Bronchial epithelial cell (primary cell): ENCODE results near the gene FANCC. TPM values are rescaled to one million over a fixed set of nuclear protein-coding genes. Genes with fewer than 3 reads are reported as not detected.

Experiments
- DNase-seq: peaks from one replicate; pipeline ENCODE4 v3.0.0-alpha.2; 2010; ENCODE audit warnings: low read depth
- FAIRE-seq: peaks from 2 replicates; lab custom pipeline; 2011; peaks lifted over from hg19 to GRCh38; lab: Jason Lieb, UNC
- H3K27me3 ChIP-seq: 2 replicates; pipeline ENCODE4 v1.5.1; 2011; ENCODE audit warnings: low read length; ENCODE audit not compliant: control insufficient read depth, insufficient read depth
- H3K36me3 ChIP-seq: 2 replicates; pipeline ENCODE4 v1.5.1; 2011; ENCODE audit warnings: low read length; ENCODE audit not compliant: control insufficient read depth, insufficient read depth
- H3K4me3 ChIP-seq: 2 replicates; pipeline ENCODE4 v1.5.1; 2011; ENCODE audit warnings: mild to moderate bottlenecking, low read depth, low read length, control low read depth
- total RNA-seq: library from RNA; depleted of rRNA; stranded (reverse); fragments of >200 nt; gene quantifications from 2 replicates; pipeline ENCODE4 v1.2.1, GENCODE V29; 2014
- TF ChIP-seq, protein P1 (sequence below): IDR thresholded peaks from 2 replicates; pipeline ENCODE4 v1.5.1; 2011; ENCODE audit warnings: mild to moderate bottlenecking, moderate library complexity, low read length, control low read depth, inconsistent platforms; ENCODE audit not compliant: insufficient read depth, severe bottlenecking

Gene FANCC
- total RNA-seq, 1 donor from 2014 or later: 3.4 TPM

DNA sequence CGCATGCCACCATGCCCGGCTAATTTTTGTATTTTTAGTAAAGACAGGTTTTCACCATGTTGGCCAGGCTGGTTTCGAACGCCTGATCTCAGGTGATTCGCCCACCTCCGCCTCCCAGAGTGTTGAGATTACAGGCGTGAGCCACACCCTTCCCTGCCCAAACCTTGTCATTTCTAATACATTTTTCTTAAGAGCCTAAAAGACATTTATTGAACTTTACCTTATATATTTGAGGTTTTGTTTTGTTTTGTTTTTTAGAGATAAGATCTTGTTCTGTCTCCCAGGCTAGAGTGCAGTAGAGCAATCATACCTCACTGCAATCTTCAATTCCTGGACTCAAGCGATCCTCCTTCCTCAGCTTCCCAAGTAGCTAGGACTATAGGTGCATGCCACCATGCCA is 39.8 kb upstream of the FANCC start:
- no peaks in the 10 kb centered on the region for H3K36me3 ChIP-seq
- no peak overlapping the region for H3K4me3 ChIP-seq
- FAIRE-seq (no peak), DNase-seq (no peak)
- no peaks in the 10 kb centered on the region for H3K27me3 ChIP-seq
- TF ChIP-seq, protein P1, sequence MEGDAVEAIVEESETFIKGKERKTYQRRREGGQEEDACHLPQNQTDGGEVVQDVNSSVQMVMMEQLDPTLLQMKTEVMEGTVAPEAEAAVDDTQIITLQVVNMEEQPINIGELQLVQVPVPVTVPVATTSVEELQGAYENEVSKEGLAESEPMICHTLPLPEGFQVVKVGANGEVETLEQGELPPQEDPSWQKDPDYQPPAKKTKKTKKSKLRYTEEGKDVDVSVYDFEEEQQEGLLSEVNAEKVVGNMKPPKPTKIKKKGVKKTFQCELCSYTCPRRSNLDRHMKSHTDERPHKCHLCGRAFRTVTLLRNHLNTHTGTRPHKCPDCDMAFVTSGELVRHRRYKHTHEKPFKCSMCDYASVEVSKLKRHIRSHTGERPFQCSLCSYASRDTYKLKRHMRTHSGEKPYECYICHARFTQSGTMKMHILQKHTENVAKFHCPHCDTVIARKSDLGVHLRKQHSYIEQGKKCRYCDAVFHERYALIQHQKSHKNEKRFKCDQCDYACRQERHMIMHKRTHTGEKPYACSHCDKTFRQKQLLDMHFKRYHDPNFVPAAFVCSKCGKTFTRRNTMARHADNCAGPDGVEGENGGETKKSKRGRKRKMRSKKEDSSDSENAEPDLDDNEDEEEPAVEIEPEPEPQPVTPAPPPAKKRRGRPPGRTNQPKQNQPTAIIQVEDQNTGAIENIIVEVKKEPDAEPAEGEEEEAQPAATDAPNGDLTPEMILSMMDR: no peak

DNA sequence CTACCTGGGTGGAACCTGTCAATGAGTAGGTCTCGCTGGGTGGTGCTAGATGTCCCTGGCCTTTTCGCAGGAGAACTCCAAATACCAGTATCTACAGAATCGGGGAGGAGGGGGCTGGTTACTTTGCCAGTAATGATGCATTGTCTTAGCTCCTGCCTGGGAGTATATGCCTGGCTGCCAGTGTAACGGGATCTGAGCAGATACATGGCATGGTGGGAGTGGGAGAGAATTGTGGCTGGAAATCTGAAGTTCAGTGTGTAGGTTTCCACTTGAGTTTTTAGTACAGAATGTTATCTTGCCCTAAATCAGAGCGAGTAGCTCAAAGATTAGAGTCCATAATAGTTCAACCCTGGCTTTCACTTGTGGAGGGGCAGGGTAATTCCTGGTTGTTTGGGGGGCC is 38.0 kb upstream of the FANCC start:
- FAIRE-seq (no peak), DNase-seq (no peak)
- Histone ChIP-seq H3K36me3 (no peaks in the 10 kb centered on the region), H3K4me3 (no peak overlapping the region), H3K27me3 (no peaks in the 10 kb centered on the region)
- TF ChIP-seq, protein P1: no peak

DNA sequence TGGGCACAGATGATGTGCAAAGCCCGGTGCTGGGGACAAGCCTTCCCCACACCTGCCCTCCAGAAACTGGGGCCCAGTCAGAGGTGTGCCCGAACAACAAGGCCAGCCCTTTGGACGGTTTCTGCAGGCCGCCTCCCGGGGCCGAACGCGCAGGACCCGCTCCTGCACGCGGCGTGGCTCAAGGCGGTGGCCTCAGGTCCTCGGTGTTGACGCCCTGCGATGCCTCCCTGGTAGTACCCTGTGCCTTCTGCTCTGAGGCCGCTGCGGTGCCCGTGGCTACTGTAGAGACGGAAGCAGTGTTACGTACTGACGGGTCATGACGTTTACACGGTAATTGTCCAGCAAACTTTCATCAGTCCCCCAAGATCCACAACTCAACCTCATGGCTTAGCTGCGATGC is 33.5 kb upstream of the FANCC start:
- peaks cover 5% of the 10 kb centered on the region for H3K27me3 ChIP-seq
- no peak for DNase-seq
- H3K36me3 ChIP-seq: no peaks in the 10 kb centered on the region
- no peak overlapping the region for H3K4me3 ChIP-seq
- FAIRE-seq: no peak
- TF ChIP-seq, protein P1: no peak

DNA sequence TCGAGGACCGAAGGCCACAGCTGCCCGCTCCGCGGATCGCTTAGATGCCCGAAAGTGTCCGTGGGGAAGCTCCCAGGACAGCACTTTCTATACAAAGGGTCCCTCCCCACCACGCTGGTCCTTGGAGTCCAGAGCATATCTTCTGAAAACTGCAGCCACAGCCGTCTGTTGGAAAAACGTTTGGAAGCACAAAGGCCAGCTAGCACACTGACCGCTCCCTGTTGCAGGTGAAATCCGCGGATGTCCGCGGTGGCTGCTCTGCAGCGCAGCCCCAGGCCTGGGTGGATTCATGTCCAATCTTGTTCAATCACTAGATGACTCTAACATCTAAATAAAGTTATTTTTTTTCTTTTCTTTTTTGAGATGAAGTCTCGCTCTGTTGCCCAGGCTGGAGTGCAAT is 32.8 kb upstream of the FANCC start:
- Histone ChIP-seq H3K27me3 (peaks cover 5% of the 10 kb centered on the region), H3K36me3 (no peaks in the 10 kb centered on the region), H3K4me3 (no peak overlapping the region)
- TF ChIP-seq, protein P1: no peak
- DNase-seq (no peak), FAIRE-seq (no peak)

DNA sequence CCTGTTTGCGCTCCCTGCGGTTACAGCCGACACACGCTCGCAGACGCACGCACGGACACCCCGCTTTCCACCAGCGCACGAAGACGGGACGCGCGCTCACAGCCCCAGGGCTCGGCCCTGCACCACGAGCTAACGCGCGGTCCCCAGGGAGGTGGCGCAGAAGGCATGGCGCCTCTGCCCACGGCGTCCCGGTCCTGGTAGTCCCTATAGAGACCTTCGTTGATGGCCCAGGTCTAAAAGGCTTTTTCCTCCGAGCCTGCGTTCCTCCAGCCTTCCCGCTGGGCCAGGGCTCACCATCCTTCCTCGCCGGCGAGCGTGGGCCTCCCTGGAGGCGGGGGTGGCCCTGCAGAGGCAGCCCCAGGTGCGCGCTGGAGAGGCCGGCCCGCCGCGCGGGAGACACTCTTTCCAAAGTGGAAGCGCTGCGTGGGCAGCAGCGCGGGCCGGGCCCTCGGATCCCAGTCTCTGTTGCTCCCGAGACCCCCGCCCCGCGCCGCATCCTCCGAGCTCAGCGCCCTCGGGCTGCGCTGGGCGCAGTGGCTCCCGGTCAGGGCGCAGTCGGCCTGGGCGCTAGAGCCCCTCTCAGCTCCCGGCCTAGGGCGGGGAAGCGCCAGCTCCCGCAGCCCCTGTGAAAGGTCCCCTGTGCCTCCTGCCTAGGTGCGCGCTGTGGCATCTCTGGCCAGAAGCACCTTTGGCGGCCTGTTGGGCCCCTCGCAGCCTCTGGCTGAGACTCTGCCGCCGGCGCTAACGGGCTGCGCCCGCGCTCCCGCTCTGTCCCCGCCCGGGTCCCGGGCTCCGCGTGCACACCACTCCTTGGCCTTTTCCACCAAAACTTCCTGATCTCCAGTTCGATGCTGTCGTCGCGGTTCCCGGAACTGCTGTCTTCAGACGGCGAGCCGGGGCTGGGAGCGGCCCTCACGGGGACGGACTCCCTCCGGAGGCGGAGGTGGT is 31.9 kb upstream of the FANCC start:
- Histone ChIP-seq H3K36me3 (no peaks in the 10 kb centered on the region), H3K27me3 (peaks cover 5% of the 10 kb centered on the region), H3K4me3 (peak overlapping the region; percentile 15)
- no peak for DNase-seq
- TF ChIP-seq, protein P1: no peak
- FAIRE-seq: no peak

DNA sequence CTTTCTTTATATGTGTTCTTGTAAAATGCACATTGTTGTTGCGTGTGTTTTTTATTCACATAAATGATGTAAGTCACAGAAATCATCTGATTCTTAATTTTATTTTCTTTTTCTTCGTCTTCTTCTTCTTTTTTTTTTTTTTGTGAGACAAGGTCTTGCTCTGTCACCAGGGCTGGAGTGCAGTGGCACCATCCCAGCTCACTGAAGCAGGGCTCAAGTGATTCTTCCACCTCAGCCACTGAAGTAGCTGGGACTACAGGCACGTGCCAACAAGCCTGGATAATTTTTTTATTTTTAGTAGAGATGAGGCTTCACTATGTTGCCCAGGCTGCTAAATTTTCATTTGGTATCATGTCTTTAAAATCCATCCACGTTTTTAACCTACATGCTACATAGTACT is 28.5 kb upstream of the FANCC start:
- Histone ChIP-seq H3K4me3 (no peak overlapping the region), H3K36me3 (no peaks in the 10 kb centered on the region), H3K27me3 (peaks cover 5% of the 10 kb centered on the region)
- no peak for FAIRE-seq
- no peak for DNase-seq
- TF ChIP-seq, protein P1: no peak
